BJ (cell line): ENCODE measurements around the gene PRKAR1A. TPM values are rescaled to one million over a fixed set of nuclear protein-coding genes. Genes with fewer than 3 reads are reported as not detected.

ENCODE experiments used
- CTCF ChIA-PET: fragments of 350-600 bp; formaldehyde crosslinking; extraction: SDS; loops from one replicate; lab custom pipeline; 2021; ENCODE audit warnings: antibody characterized with exemption, inconsistent platforms; lab: Yijun Ruan, JAX
- POLR2A ChIA-PET: fragments of 300-600 bp; sonication (Branson Sonifier 250); formaldehyde crosslinking; extraction: SDS; loops from one replicate; lab custom pipeline; 2021; ENCODE audit warnings: antibody characterized with exemption; lab: Charles Lee
- DNase-seq: peaks from one replicate; pipeline ENCODE4 v3.0.0-alpha.2; 2011; ENCODE audit warnings: low read depth
- H3K27me3 ChIP-seq: 2 replicates; pipeline ENCODE4 v1.6.0; 2011; ENCODE audit warnings: low read length; ENCODE audit not compliant: control insufficient read depth, insufficient read depth
- H3K36me3 ChIP-seq: 2 replicates; pipeline ENCODE4 v1.5.1; 2011; ENCODE audit warnings: low read length; ENCODE audit not compliant: control insufficient read depth, insufficient read depth
- H3K4me3 ChIP-seq: 2 replicates; pipeline ENCODE4 v1.5.1; 2011; ENCODE audit warnings: low read depth, mild to moderate bottlenecking, control low read depth, low read length
- CTCF ChIP-seq: IDR thresholded peaks from 2 replicates; pipeline ENCODE4 v1.5.1; 2011; ENCODE audit warnings: low read depth, mild to moderate bottlenecking, control low read depth, inconsistent platforms, low read length, moderate library complexity; ENCODE audit not compliant: insufficient read depth
- polyA minus RNA-seq: library from RNA; depleted of rRNA, polyadenylated mRNA; stranded (reverse); fragments of >200 nt; gene quantifications from 2 replicates; pipeline ENCODE4 v1.2.3, GENCODE V29; 2011; rRNA and poly(A)+ RNA removed
- polyA plus RNA-seq: library from polyadenylated mRNA; depleted of rRNA; stranded (reverse); fragments of >200 nt; gene quantifications from 2 replicates; pipeline ENCODE4 v1.2.3, GENCODE V29; 2011; rRNA removed

Gene PRKAR1A
- polyA plus RNA-seq (228 and 250 TPM in 2 replicates), polyA minus RNA-seq (181 and 227 TPM in 2 replicates)

GRCh38 chr17:68512247-68512959 is at the start of gene PRKAR1A:
PRKAR1A (plus strand) TSS chr17:68512430; CDS start chr17:68515400, 2,970 bp downstream.
- H3K4me3 ChIP-seq: peak within 1 kb of the TSS; percentile 75
- ChIA-PET CTCF (interaction anchor here (1.0 to 1.7 kb wide), 7 partner anchors 9 to 247 kb away, joined by 3 to 6 read pairs (median 3); no protein-coding TSS in a partner anchor), POLR2A (interaction anchor here (0.6 kb wide), 2 partner anchors 55 to 264 kb away, joined by 3 read pairs; partner anchors contain the start of gene WIPI1)
- no peaks in the 10 kb centered on the region for H3K27me3 ChIP-seq
- no peak for TF ChIP-seq CTCF
- DNase-seq: peak; percentile 67
- peaks cover 1% of the 10 kb centered on the region; the same call in 1 of the 2 replicates for H3K36me3 ChIP-seq

DNA sequence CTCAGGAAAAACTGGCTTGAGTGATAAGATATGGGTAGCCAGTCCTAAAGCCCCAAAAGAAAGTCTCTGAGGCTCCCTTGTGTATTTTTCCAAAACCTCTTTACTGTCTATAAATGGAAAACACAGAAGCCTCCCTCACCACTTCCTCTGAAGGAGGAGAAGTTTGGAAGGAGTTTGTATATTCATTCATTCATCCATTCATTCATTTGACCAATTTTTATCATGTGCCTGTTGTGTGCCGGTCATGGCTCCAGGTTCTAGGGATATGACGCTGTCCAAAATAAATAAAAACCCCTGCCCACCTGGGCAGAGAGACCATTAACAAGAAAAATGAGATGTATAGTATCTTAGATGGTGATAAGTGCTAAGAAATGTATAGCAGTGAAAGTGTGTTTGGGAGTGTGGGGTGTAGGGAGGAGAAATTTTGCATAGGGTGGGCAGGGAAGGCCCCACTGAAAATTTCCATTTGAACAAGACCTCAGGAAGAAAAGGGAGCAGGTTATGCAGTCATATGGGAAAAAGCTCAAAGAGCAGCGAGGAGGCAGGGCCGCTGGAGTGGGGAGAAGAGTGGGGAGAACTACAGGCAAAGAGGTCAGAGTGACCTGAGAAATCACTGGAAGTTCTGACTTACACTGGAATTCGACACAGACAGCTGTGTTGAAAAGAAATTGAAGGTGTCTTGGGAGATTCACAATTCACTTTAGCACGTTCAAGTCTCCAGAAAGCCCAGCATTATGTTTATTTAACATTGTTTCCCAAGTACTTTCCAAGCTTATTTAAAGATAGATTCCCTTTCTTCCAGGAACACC is 48.8 kb upstream of the PRKAR1A start:
- no peak for TF ChIP-seq CTCF
- Histone ChIP-seq H3K4me3 (no peak overlapping the region), H3K36me3 (no peaks in the 10 kb centered on the region), H3K27me3 (peaks cover 6% of the 10 kb centered on the region; the same call in 1 of the 2 replicates)
- ChIA-PET POLR2A (no interaction called here), CTCF (interaction anchor here (0.7 to 2.3 kb wide), 10 partner anchors 10 to 290 kb away, joined by 3 to 8 read pairs (median 4); no protein-coding TSS in a partner anchor)
- DNase-seq: no peak

DNA sequence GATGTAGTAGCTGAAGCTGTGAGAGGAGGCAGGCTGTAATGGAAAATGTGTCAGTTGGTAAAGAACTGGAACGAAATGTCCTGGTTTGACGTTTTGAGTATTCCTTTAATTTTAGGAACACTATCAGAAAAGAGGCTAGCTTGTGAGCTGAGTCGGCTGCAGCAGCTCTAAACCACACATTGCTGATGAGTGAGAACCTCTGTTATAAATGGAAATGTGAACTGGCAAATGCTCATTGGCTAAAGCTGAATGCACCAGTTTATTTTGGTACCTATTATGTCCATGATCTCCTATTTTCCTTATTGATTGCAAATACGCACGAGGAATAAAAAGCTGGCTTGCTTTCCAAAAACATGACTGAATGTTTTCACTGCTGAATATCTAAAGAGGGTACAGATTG is 43.9 kb upstream of the PRKAR1A start:
- TF ChIP-seq CTCF: no peak
- POLR2A ChIA-PET: no interaction called here
- no peak overlapping the region for H3K4me3 ChIP-seq
- no peak for DNase-seq
- H3K27me3 ChIP-seq: peaks cover 6% of the 10 kb centered on the region; the same call in 1 of the 2 replicates
- CTCF ChIA-PET: interaction anchor here (0.6 to 3.4 kb wide), 8 partner anchors 29 to 296 kb away, joined by 3 to 15 read pairs (median 4); no protein-coding TSS in a partner anchor
- no peaks in the 10 kb centered on the region for H3K36me3 ChIP-seq

DNA sequence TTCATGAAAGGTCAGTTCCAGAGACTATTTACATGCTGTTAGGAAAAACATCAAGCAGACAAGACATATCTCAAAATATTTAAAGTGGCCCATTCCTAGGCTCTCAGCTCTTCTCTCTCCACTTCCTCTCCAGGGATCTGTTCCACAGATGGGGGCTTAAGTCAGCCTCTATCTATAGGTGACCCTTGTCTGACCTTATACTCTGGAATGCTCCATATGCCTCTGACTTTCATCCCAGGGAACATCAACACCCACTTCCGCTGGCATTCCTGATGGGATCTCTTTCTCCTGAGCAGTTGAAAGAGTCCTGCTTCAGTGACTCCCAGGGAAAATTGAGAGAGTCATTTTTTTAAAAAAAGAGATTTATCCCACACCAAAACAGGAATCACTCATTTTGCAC is 43.4 kb upstream of the PRKAR1A start:
- no peak for DNase-seq
- H3K36me3 ChIP-seq: no peaks in the 10 kb centered on the region
- no peak overlapping the region for H3K4me3 ChIP-seq
- H3K27me3 ChIP-seq: peaks cover 6% of the 10 kb centered on the region; the same call in 1 of the 2 replicates
- TF ChIP-seq CTCF: no peak
- ChIA-PET CTCF (interaction anchor here (0.6 to 3.4 kb wide), 7 partner anchors 42 to 296 kb away, joined by 3 to 15 read pairs (median 4); no protein-coding TSS in a partner anchor), POLR2A (no interaction called here)

DNA sequence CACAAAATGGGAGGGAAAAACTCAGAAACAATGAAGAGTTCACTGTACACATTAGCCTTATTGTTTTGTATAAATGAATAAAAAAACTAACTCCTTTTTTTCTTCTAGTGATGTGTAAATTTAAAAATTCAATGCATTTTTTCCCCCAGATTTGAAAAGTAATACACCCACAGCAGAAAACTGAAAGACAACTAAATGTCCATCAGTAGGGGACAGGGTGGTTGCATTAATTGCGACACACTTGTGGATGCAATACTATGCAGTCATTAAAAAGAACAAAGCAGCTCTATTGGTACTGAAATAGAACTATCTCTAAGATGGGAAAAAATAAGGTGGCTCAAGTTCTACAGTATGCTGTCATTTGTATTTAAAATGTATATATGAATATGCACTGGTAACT is 41.3 kb upstream of the PRKAR1A start:
- Histone ChIP-seq H3K4me3 (no peak overlapping the region), H3K27me3 (peaks cover 6% of the 10 kb centered on the region; the same call in 1 of the 2 replicates), H3K36me3 (no peaks in the 10 kb centered on the region)
- ChIA-PET CTCF (interaction anchor here (0.6 to 1.5 kb wide), 2 partner anchors 12 to 87 kb away, joined by 3 to 5 read pairs; no protein-coding TSS in a partner anchor), POLR2A (no interaction called here)
- no peak for DNase-seq
- no peak for TF ChIP-seq CTCF
